GM20431 (cell line): ENCODE results near the gene NUP62.
"Not testable (repeated sequence)": the region's sequence is repeated elsewhere in the genome, so short reads cannot be mapped to it uniquely, and the experiment has no call there.

ENCODE experiments used
- in situ Hi-C: fragments of 300-500 bp; cut with MseI, MboI; formaldehyde crosslinking; loops from one replicate; pipeline ENCODE4 v1.15.0; 2020; ENCODE audit warnings: low sequenced_read_pairs; ENCODE audit not compliant: unreplicated experiment

The NUP62 gene, protein sequence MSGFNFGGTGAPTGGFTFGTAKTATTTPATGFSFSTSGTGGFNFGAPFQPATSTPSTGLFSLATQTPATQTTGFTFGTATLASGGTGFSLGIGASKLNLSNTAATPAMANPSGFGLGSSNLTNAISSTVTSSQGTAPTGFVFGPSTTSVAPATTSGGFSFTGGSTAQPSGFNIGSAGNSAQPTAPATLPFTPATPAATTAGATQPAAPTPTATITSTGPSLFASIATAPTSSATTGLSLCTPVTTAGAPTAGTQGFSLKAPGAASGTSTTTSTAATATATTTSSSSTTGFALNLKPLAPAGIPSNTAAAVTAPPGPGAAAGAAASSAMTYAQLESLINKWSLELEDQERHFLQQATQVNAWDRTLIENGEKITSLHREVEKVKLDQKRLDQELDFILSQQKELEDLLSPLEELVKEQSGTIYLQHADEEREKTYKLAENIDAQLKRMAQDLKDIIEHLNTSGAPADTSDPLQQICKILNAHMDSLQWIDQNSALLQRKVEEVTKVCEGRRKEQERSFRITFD

GRCh38 chr19:49929121-49929610 is at the start of gene NUP62, which contains the start of gene ATF5:
Gene NUP62 (minus strand): TSS chr19:49929504. CDS start chr19:49909807, 19,697 bp downstream.
Gene ATF5 (plus strand): TSS chr19:49929205. CDS start chr19:49930851, 1,646 bp downstream.
- in situ Hi-C loops: no loop called here

GRCh38 chr19:49978324-49978723 is 49.0 kb upstream of the NUP62 start:
- in situ Hi-C loops: no loop called here

GRCh38 chr19:49977881-49978280 is 48.6 kb upstream of the NUP62 start:
- in situ Hi-C loops: no loop called here

- in situ Hi-C loops: no loop called here
These were observed 47.8 kb upstream of the NUP62 start for GRCh38 chr19:49977076-49977475.

DNA sequence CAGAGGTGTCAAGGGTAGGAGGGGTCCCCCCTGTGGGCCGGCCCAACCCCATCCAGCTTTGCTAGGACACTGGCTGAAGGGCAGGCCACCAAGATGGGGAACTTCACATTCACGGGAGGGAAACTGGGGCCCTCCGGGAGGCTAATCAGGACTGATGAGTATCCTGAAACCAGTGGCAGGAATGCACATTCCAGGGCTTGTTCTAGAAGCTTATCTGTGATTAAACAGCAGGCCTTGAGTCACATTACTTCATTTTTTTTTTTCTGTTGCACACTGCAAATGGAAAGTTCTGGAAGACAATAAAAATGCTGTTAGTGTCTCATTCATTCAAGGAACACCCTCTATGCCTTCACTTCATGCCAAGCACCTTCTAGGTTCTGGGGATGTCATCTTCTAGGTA is 47.2 kb upstream of the NUP62 start:
- in situ Hi-C loops: no loop called here

DNA sequence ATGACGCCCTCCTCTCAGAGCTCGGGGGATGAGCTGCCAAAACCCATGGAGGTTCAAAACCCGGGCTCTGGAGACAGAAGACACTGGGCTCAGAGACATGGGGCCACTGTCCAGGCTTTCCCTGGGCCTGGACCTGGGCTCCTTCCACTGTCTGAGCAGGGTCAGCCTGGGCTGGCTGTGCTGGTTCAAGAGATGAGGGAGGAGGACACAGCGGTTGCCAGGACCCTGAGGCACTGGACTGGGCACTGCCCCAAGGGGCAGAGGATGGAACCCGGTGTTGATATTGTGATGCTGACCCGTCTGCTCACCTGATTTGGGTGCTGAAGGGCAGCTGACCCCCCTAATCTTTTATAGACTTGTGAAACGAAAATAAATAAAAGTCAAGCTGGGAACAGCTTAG is 45.7 kb upstream of the NUP62 start:
- in situ Hi-C loops: no loop called here

GRCh38 chr19:49973987-49974386 is 44.7 kb upstream of the NUP62 start:
- in situ Hi-C loops: no loop called here

DNA sequence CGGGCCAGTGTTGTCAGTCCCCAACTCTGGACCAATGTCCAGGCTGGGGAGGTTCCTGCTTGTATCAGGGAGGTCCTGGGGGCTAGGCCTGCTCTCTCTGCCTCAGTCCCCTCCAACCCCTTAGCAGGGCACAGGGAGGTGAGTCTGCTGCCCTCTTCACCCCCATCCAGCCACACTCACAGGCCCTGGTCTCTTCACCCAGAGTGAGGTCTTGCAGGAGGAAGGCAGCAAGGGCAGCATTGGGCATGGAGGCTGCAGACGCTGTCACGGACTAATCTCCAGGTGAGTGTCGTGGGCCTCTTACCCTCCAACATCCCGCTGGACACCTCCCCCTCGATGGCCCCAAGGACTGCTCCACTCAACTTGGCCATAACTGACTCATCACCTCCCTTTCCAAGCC is 43.5 kb upstream of the NUP62 start:
- in situ Hi-C loops: no loop called here

DNA sequence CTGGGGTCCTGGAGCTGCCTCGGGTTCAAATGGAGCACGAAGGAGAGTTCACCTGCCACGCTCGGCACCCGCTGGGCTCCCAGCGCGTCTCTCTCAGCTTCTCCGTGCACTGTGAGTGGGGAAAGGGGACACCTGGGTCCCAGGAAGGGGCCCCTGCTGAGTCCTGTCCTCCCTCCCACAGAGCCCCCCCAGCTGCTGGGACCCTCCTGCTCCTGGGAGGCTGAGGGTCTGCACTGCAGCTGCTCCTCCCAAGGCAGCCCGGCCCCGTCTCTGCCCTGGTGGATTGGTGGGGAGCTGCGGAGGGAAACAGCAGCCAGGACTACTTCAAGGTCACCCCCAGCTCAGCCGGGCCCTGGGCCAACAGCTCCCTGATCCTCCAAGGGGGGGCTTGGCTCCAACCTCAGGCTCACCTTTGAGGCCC is 42.7 kb upstream of the NUP62 start:
- in situ Hi-C loops: no loop called here

DNA sequence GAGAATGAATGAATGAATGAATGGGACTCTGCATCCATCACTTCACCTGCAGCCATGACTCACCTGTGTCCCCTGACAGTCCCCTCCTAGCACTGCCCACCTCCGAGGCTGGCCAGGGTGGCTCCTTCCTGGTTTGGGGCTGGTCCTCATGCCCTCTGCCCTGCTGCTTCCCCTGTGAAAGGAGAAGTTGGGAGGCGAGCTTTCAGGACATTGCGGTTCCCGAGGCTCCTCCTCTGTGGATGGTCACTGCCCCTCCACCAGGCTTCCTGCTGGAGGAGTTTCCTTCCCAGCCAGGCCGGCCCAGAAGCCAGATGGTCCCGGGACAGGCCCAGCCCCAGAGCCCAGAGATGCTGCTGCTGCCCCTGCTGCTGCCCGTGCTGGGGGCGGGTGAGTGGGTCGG is 40.1 kb upstream of the NUP62 start:
- in situ Hi-C loops: not testable (repeated sequence)

GRCh38 chr19:49968279-49968922 is 39.1 kb upstream of the NUP62 start:
- in situ Hi-C loops: no loop called here

- in situ Hi-C loops: not testable (repeated sequence)
These were observed 31.7 kb upstream of the NUP62 start, which contains the start of gene SIGLEC11 for GRCh38 chr19:49960980-49961379. Gene SIGLEC11 (minus strand): TSS chr19:49961172. CDS start chr19:49961081, 91 bp downstream.

GRCh38 chr19:49959892-49960291 is 30.6 kb upstream of the NUP62 start:
- in situ Hi-C loops: not testable (repeated sequence)

GRCh38 chr19:49958596-49958995 is 29.3 kb upstream of the NUP62 start:
- in situ Hi-C loops: not testable (repeated sequence)

DNA sequence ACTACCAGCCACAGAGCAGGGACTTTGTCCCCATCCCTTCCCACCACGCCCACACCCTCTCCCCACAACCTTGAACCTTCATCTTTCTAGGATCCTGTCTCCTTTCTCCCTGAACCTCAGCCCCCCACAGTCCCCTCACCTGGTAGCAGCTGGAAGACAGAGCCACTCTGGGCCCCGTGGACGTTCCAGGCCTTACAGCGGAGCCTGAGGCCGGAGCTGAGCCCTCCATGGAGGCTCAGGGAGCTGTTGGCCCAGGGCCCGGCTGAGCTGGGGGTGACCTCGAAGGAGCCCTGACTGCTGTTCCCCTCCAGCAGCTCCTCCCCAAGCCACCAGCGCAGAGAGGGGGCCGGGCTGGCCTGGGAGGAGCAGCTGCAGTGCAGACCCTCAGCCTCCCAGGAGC is 28.8 kb upstream of the NUP62 start:
- in situ Hi-C loops: not testable (repeated sequence)

GRCh38 chr19:49957262-49957915 is 28.1 kb upstream of the NUP62 start:
- in situ Hi-C loops: no loop called here

- in situ Hi-C loops: no loop called here
These were observed 26.8 kb upstream of the NUP62 start for GRCh38 chr19:49956115-49956495.

GRCh38 chr19:49954933-49955332 is 25.6 kb upstream of the NUP62 start:
- in situ Hi-C loops: no loop called here

DNA sequence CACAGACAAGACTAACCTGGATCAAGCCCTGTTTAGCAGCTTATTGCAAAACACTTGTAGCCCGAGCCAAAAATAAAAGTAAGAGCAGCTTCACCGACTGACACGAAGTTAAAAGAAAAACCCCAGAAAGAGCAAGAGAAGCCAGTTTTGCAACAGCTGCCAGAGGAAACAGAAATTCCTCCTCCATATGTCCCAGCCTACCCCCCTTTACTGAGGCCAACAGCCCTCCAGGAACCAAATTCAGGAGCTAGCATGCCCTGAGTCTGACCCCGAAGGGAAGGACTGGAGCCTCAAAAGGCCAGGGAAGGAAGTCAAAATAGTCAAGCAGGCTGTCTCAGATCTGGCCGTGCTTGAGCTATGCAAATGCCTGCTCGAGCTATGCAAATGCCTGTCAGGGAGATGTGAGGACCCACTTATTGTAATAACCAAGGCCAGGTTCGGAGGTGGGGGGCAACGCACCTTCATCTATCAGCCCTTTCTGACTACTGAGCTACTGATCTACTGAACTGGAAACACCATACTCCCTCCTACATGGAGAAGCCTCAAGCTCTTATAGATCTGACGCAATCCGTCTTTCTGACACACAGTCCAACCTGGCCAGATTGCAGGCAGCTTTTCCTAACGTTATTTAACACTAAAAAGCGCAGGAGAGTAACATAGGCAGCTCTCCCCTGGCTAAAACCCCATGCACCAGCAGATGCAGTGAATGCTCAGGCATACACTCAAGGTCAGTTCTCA is 25.0 kb upstream of the NUP62 start:
- in situ Hi-C loops: no loop called here

GRCh38 chr19:49953416-49953815 is 24.1 kb upstream of the NUP62 start:
- in situ Hi-C loops: no loop called here
